HCT116 (cell line): ENCODE results near the gene SOCS3.

ENCODE experiments used
- CEBPB ChIP-seq: IDR thresholded peaks from 2 replicates; pipeline ENCODE4 v1.6.1; 2012; ENCODE audit warnings: low read depth
- CTCF ChIP-seq, 3 experiments: fragments of 200-600 bp in 1 of 3; sonication (generic) in 1 of 3; IDR thresholded peaks in 2 of 3; conservative IDR thresholded peaks in 1 of 3; 2 replicates each; pipeline ENCODE4 v1.5.1; 2012 to 2017; ENCODE audit warnings: low read depth in 2 of 3, low read length in 2 of 3, antibody characterized with exemption in 1 of 3, borderline replicate concordance in 1 of 3, control low read depth in 1 of 3, mild to moderate bottlenecking in 1 of 3, mixed read lengths in 1 of 3, mixed run types in 1 of 3, moderate library complexity in 1 of 3; ENCODE audit not compliant: insufficient read depth in 1 of 3
- EZH2 ChIP-seq: fragments of 200-600 bp; sonication (generic); IDR thresholded peaks from 2 replicates; pipeline ENCODE4 v1.6.1; 2017; ENCODE audit warnings: antibody characterized with exemption, mixed run types
- JUND ChIP-seq: IDR thresholded peaks from 2 replicates; pipeline ENCODE4 v1.6.1; 2012
- POLR2A ChIP-seq: IDR thresholded peaks from 2 replicates; pipeline ENCODE4 v1.7.0; 2011; ENCODE audit warnings: borderline replicate concordance; ENCODE audit not compliant: insufficient read depth, insufficient read length; ENCODE audit errors: extremely low read depth
- RAD21 ChIP-seq: IDR thresholded peaks from 2 replicates; pipeline ENCODE4 v1.6.1; 2012; ENCODE audit warnings: low read depth, mild to moderate bottlenecking
- ZFX ChIP-seq: fragments of 450-650 bp; IDR thresholded peaks from 2 replicates; pipeline ENCODE4 v1.6.1; 2017
- TF ChIP-seq, protein P1 (sequence below): IDR thresholded peaks from 2 replicates; pipeline ENCODE4 v1.6.1; 2012
- TF ChIP-seq, protein P2 (sequence below): IDR thresholded peaks from 2 replicates; pipeline ENCODE4 v1.6.1; 2012

DNA sequence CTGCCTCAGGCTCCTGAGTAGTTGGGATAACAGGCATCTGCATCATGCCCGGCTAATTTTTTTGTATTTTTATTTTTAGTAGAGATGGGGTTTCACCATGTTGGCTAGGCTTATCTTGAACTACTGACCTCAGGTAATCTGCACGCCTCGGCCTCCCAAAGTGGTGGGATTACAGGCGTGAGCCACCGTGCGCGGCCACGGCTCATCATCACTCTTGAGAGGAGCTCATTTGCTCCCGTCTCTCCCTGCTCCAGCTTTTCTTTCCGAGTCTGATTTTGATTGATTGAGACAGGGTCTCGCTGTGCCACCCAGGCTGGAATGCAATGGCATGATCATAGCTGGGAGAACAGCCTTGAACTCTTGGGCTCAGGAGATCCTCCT lies 31.2 kb upstream of the SOCS3 start:
- no peak for TF ChIP-seq CTCF (IDR thresholded peaks at IDR 0.05 in 2 of 3, conservative IDR thresholded peaks at IDR 0.05 in 1 of 3; ENCODE audit: borderline replicate concordance in 1 of 3, insufficient read depth in 1 of 3, low read depth in 2 of 3, low read length in 2 of 3)
- TF ChIP-seq, protein P1, sequence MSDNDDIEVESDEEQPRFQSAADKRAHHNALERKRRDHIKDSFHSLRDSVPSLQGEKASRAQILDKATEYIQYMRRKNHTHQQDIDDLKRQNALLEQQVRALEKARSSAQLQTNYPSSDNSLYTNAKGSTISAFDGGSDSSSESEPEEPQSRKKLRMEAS = no peak
- TF ChIP-seq JUND = no peak
- no peak for TF ChIP-seq POLR2A
- TF ChIP-seq CEBPB = no peak
- TF ChIP-seq RAD21 = no peak
- no peak for TF ChIP-seq ZFX
- TF ChIP-seq, protein P2, sequence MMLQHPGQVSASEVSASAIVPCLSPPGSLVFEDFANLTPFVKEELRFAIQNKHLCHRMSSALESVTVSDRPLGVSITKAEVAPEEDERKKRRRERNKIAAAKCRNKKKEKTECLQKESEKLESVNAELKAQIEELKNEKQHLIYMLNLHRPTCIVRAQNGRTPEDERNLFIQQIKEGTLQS = no peak
- TF ChIP-seq EZH2 = no peak
